ENCODE measurements around the gene KLHL22. TPM values are rescaled to one million over a fixed set of nuclear protein-coding genes. Genes with fewer than 3 reads are reported as not detected.

Gene KLHL22
- total RNA-seq, 2 donors from 2014 or later: 24.0 to 41.1 TPM

DNA sequence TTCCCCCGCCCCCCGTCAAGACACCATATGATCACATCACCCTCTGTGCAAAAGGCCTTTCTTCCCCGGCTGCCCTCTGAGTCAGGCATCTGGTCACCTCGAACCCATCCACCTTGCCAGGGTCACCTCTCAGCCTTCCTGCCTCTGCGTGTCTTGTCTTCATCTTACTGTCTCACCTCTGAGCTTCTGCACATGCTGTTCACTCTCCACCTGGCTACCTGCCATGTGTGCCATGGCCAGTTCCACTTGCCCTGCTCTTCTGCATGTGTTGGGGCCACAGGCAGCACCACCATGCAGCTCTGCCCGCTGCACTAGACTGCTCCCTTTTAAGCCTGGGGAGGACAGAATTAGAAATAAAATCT, 91.8 kb downstream of the KLHL22 start:
- no peak for ATAC-seq (ENCODE audit: insufficient number of reproducible peaks, low FRiP score, low read depth)
- no peak overlapping the region for H3K4me3 ChIP-seq
- H3K27me3 ChIP-seq (replicated peaks; ENCODE audit: insufficient read depth): no peaks in the 10 kb centered on the region
- H3K36me3 ChIP-seq: peaks cover 19% of the 10 kb centered on the region
- H3K4me1 ChIP-seq (ENCODE audit: control insufficient read depth in 1 of 2, low read depth in 2 of 2): no peaks in the 10 kb centered on the region
- TF ChIP-seq, protein P1, sequence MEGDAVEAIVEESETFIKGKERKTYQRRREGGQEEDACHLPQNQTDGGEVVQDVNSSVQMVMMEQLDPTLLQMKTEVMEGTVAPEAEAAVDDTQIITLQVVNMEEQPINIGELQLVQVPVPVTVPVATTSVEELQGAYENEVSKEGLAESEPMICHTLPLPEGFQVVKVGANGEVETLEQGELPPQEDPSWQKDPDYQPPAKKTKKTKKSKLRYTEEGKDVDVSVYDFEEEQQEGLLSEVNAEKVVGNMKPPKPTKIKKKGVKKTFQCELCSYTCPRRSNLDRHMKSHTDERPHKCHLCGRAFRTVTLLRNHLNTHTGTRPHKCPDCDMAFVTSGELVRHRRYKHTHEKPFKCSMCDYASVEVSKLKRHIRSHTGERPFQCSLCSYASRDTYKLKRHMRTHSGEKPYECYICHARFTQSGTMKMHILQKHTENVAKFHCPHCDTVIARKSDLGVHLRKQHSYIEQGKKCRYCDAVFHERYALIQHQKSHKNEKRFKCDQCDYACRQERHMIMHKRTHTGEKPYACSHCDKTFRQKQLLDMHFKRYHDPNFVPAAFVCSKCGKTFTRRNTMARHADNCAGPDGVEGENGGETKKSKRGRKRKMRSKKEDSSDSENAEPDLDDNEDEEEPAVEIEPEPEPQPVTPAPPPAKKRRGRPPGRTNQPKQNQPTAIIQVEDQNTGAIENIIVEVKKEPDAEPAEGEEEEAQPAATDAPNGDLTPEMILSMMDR (IDR thresholded peaks at IDR 0.05): no peak
- no peaks in the 10 kb centered on the region for H3K9me3 ChIP-seq
- DNase-seq (ENCODE audit: low spot score): no peak
- H3K27ac ChIP-seq: no peak overlapping the region

DNA sequence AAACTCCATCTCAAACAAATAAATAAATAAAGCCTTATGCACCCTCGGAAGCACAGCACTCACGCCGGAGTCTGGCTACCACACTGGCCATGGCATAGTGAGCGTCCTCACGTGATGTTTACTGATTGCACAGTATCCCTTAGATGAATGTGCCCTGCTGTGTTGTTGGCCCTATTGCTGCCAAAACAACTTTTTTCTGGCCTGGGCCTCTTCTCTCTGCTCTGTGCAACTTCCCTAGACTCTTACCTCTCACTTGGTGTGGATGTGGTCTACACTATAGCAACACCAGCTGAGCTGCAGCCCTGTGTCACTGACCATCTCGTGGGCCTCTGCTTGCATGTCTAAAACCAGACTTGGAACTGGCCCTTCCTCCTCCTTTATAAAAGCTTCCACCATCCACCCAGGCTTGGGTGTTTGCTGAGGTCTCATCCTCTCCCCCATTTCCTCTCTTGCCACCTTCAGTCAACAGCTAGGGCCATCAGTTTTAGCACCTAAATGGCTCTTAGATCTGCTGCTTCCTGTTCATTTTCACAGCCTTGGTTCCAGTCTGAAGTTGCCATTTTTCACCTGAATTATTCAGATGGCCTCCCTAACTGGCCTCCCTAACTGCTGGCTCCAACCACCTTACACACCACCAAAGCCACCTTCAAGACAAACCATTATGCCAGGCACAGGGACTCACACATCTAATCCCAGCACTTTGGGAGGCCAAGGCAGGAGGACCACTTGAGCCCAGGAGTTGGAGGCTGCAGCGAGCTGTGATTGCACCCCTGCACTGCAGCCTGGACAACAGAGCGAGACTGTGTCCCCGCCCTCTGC, 92.4 kb downstream of the KLHL22 start:
- Histone ChIP-seq H3K9me3 (no peaks in the 10 kb centered on the region), H3K4me1 (ENCODE audit: control insufficient read depth in 1 of 2, low read depth in 2 of 2) (no peaks in the 10 kb centered on the region), H3K27ac (no peak overlapping the region), H3K36me3 (peaks cover 19% of the 10 kb centered on the region), H3K4me3 (no peak overlapping the region), H3K27me3 (replicated peaks; ENCODE audit: insufficient read depth) (no peaks in the 10 kb centered on the region)
- no peak for ATAC-seq (ENCODE audit: insufficient number of reproducible peaks, low FRiP score, low read depth)
- DNase-seq (ENCODE audit: low spot score): no peak
- TF ChIP-seq, protein P1 (IDR thresholded peaks at IDR 0.05): no peak

DNA sequence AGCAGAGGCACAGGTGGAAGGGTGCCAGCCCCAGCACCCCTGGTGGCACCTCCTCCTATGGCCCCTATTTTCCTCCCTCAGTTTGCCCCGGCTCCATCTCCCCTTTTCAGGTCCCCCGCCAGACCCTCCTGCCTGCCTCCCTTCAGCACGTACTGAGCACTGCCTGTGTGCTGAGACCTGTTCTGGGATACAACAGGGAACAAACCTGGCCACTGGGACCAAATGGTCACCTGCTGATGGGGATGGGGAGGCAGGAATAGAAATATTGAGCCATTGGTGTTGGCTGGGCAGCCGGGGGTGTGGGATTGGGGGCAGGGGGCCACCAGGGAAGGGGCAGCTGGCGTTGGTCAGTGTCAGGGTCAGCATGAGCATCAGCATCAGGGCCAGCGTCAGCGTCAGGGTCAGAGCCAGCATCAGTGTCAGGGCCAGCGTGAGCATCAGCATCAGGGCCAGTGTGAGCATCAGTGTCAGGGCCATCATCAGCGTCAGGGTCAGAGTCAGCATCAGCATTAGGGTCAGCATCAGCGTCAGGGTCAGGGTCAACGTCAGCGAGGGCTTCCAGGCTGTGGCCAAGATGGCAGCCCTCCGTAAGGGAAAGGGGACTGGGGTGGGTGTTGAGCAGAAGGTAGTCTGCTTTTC, 94.1 kb downstream of the KLHL22 start:
- Histone ChIP-seq H3K27me3 (replicated peaks; ENCODE audit: insufficient read depth) (no peaks in the 10 kb centered on the region), H3K4me1 (ENCODE audit: control insufficient read depth in 1 of 2, low read depth in 2 of 2) (no peaks in the 10 kb centered on the region), H3K36me3 (peaks cover 13% of the 10 kb centered on the region), H3K27ac (no peak overlapping the region), H3K4me3 (no peak overlapping the region), H3K9me3 (no peaks in the 10 kb centered on the region)
- DNase-seq (ENCODE audit: low spot score) (no peak), ATAC-seq (ENCODE audit: insufficient number of reproducible peaks, low FRiP score, low read depth) (no peak)
- TF ChIP-seq, protein P1 (IDR thresholded peaks at IDR 0.05): no peak

DNA sequence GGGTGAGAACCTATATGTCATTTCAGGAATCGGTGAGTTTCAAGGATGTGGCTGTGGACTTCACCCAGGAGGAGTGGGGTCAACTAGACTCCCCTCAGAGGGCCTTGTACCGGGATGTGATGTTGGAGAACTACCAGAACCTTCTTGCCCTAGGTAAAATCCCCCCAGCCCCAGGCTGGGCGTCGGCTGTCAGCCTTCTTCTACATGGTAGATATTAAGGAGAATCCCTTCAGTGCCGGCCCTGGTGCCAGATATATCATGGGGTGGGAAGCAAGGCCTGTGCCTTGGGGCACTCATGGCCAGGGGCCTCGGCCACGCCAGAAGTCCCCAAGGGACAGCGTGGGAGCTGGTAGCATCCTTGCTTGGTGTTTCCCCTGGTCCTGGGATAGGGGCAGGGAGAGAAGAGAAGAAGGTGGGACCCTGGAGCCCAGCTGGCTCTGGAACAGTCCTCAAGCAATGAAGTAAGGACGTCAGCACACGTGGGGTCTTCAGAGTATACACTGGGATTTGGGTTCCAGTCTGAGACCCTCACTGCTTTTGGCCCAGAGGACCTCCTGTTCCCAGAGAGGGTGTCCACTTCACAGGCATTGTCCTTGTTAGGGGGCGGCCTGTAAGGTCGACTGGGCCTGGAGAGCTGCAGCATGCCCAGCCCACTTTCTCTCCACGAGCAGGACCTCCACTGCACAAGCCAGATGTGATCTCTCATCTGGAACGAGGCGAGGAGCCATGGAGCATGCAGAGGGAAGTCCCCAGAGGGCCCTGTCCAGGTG, 94.8 kb downstream of the KLHL22 start:
- Histone ChIP-seq H3K4me3 (no peak overlapping the region), H3K4me1 (ENCODE audit: control insufficient read depth in 1 of 2, low read depth in 2 of 2) (no peaks in the 10 kb centered on the region), H3K27ac (no peak overlapping the region), H3K9me3 (no peaks in the 10 kb centered on the region), H3K27me3 (replicated peaks; ENCODE audit: insufficient read depth) (no peaks in the 10 kb centered on the region), H3K36me3 (peaks cover 8% of the 10 kb centered on the region)
- DNase-seq (ENCODE audit: low spot score): no peak
- TF ChIP-seq, protein P1 (IDR thresholded peaks at IDR 0.05): no peak
- no peak for ATAC-seq (ENCODE audit: insufficient number of reproducible peaks, low FRiP score, low read depth)

Data from thoracic aorta (tissue), 2 donors.